ENCODE results near the gene TMEM213. TPM values are rescaled to one million over a fixed set of nuclear protein-coding genes. Genes with fewer than 3 reads are reported as not detected.

The TMEM213 gene
- total RNA-seq, 1 experiment from 2014 or later = not detected

DNA sequence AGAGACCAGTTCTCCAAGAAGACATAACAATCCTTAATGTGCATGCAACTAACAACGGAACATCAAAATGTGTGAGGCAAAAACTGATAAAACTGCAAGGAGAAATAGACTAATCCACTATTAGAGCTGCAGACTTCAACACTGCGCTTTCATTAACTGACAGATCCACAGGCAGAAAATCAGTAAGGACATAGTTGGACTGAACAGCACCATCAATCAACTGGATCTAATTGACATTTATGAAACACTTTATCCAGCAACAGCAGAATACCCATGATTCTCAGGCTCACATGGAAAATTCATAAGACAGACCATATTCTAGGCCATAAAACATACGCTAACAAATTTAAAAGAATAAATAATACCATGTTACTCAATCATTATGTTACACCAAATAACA lies 21.8 kb downstream of the TMEM213 start:
- no peak for ATAC-seq
- POLR2A ChIA-PET = no interaction called here

DNA sequence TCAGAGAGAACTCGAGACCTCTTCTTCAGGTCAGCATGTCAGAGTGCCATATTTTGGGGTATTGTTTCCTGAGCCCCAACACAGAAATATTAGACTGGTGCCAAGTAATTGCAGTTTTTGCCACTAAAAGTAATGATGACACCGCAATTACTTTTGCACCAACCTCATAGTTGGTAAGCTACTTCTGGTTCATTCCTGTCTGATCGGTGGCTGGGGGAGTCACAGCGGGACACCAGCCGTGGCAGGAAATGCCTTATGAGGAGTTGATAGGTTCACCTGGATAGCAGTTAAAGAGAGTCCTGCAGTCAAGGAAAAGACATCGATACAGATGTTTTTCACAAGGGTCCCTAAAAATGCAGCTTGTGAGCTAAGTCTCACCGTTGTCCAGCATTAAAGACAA lies 24.1 kb downstream of the TMEM213 start:
- no peaks in the 10 kb centered on the region for H3K36me3 ChIP-seq (ENCODE audit: control insufficient read depth in 1 of 2, insufficient read depth in 2 of 2, low read length in 2 of 2)
- no peaks in the 10 kb centered on the region for H3K79me2 ChIP-seq (ENCODE audit: insufficient read depth, low read length)
- no peak overlapping the region for H3K4me3 ChIP-seq (replicated peaks in 1 of 2; ENCODE audit: low read depth in 1 of 2, low read length in 2 of 2)
- ChIA-PET POLR2A (no interaction called here), CTCF (no interaction called here), RAD21 (ENCODE audit: low non-redundant PET in 1 of 2, low total read pairs in 2 of 2, uncharacterized antibody in 2 of 2, unreplicated experiment in 2 of 2) (no interaction called here)
- H3K27me3 ChIP-seq (ENCODE audit: insufficient read depth, low read length) = no peaks in the 10 kb centered on the region
- no peak overlapping the region for H3K27ac ChIP-seq (ENCODE audit: low read depth, low read length)
- H3K4me2 ChIP-seq (ENCODE audit: low read length) = no peak overlapping the region
- H4K20me1 ChIP-seq (ENCODE audit: insufficient read depth) = no peaks in the 10 kb centered on the region
- no peaks in the 10 kb centered on the region for H3K9me3 ChIP-seq (ENCODE audit: control insufficient read depth in 1 of 2, insufficient read depth in 1 of 2, low read depth in 1 of 2, low read length in 2 of 2)
- intact Hi-C loops (cut with micrococcal nuclease) = no loop called here
- no peaks in the 10 kb centered on the region for H3K4me1 ChIP-seq (ENCODE audit: control insufficient read depth in 1 of 2, insufficient read depth in 2 of 2, low read length in 2 of 2)
- H3K9ac ChIP-seq (ENCODE audit: low read length) = no peak overlapping the region
- no peak for ATAC-seq
- no peak for DNase-seq (ENCODE audit: low read depth, low spot score)
- H3K9me2 ChIP-seq (ENCODE audit: insufficient read depth) = no peaks in the 10 kb centered on the region
- BruUV-seq (replicated peaks) = no TSS peak
- no peak overlapping the region for H2AFZ ChIP-seq (ENCODE audit: low read depth, low read length, poor library complexity, severe bottlenecking)
- TF ChIP-seq FOSL1 (IDR thresholded peaks at IDR 0.05; ENCODE audit: low read depth) (no peak), YY1 (IDR thresholded peaks at IDR 0.05; ENCODE audit: extremely low read depth, insufficient replicate concordance, low read depth, low read length) (no peak), POLR2A (IDR thresholded peaks at IDR 0.05; ENCODE audit: borderline replicate concordance, extremely low read depth, insufficient read depth, insufficient read length) (no peak), CEBPB (IDR thresholded peaks at IDR 0.05; ENCODE audit: low read depth) (no peak), SRF (IDR thresholded peaks at IDR 0.05; ENCODE audit: low read depth) (no peak), ZNF274 (IDR thresholded peaks at IDR 0.05; ENCODE audit: low read depth, low read length) (no peak), SIN3A (IDR thresholded peaks at IDR 0.05; ENCODE audit: low read depth) (no peak), EZH2 (IDR thresholded peaks at IDR 0.05) (no peak), POLR2AphosphoS5 (IDR thresholded peaks at IDR 0.05; ENCODE audit: low read depth, low read length) (no peak), ELF1 (IDR thresholded peaks at IDR 0.05; ENCODE audit: borderline replicate concordance, low read depth) (no peak), EGR1 (IDR thresholded peaks at IDR 0.05; ENCODE audit: low read depth) (no peak), SP1 (IDR thresholded peaks at IDR 0.05; ENCODE audit: low read depth) (no peak), ZFX (IDR thresholded peaks at IDR 0.05) (no peak), CBX3 (IDR thresholded peaks at IDR 0.05; ENCODE audit: low read depth) (no peak), RAD21 (IDR thresholded peaks at IDR 0.05; ENCODE audit: low read depth) (no peak), EZH2phosphoT487 (IDR thresholded peaks at IDR 0.05; ENCODE audit: borderline replicate concordance) (no peak), JUND (IDR thresholded peaks at IDR 0.05) (no peak)
- TF ChIP-seq, protein P1, sequence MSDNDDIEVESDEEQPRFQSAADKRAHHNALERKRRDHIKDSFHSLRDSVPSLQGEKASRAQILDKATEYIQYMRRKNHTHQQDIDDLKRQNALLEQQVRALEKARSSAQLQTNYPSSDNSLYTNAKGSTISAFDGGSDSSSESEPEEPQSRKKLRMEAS (IDR thresholded peaks at IDR 0.05) = no peak
- TF ChIP-seq, protein P2, sequence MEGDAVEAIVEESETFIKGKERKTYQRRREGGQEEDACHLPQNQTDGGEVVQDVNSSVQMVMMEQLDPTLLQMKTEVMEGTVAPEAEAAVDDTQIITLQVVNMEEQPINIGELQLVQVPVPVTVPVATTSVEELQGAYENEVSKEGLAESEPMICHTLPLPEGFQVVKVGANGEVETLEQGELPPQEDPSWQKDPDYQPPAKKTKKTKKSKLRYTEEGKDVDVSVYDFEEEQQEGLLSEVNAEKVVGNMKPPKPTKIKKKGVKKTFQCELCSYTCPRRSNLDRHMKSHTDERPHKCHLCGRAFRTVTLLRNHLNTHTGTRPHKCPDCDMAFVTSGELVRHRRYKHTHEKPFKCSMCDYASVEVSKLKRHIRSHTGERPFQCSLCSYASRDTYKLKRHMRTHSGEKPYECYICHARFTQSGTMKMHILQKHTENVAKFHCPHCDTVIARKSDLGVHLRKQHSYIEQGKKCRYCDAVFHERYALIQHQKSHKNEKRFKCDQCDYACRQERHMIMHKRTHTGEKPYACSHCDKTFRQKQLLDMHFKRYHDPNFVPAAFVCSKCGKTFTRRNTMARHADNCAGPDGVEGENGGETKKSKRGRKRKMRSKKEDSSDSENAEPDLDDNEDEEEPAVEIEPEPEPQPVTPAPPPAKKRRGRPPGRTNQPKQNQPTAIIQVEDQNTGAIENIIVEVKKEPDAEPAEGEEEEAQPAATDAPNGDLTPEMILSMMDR (IDR thresholded peaks at IDR 0.05 in 2 of 3, conservative IDR thresholded peaks at IDR 0.05 in 1 of 3; ENCODE audit: borderline replicate concordance in 1 of 3, insufficient read depth in 1 of 3, low read depth in 2 of 3, low read length in 2 of 3) = no peak

More for the DNA sequence above, 21.8 kb downstream of the TMEM213 start:
- Histone ChIP-seq H3K79me2 (ENCODE audit: insufficient read depth, low read length) (no peaks in the 10 kb centered on the region), H3K4me2 (ENCODE audit: low read length) (no peak overlapping the region), H3K9me3 (ENCODE audit: control insufficient read depth in 1 of 2, insufficient read depth in 1 of 2, low read depth in 1 of 2, low read length in 2 of 2) (no peaks in the 10 kb centered on the region), H3K9ac (ENCODE audit: low read length) (no peak overlapping the region), H3K27ac (ENCODE audit: low read depth, low read length) (no peak overlapping the region), H3K9me2 (ENCODE audit: insufficient read depth) (no peaks in the 10 kb centered on the region), H4K20me1 (ENCODE audit: insufficient read depth) (no peaks in the 10 kb centered on the region), H3K4me3 (replicated peaks in 1 of 2; ENCODE audit: low read depth in 1 of 2, low read length in 2 of 2) (no peak overlapping the region), H3K27me3 (ENCODE audit: insufficient read depth, low read length) (no peaks in the 10 kb centered on the region), H3K4me1 (ENCODE audit: control insufficient read depth in 1 of 2, insufficient read depth in 2 of 2, low read length in 2 of 2) (no peaks in the 10 kb centered on the region), H2AFZ (ENCODE audit: low read depth, low read length, poor library complexity, severe bottlenecking) (no peak overlapping the region), H3K36me3 (ENCODE audit: control insufficient read depth in 1 of 2, insufficient read depth in 2 of 2, low read length in 2 of 2) (no peaks in the 10 kb centered on the region)
- no TSS peak for BruUV-seq (replicated peaks)
- RAD21 ChIA-PET (ENCODE audit: low non-redundant PET in 1 of 2, low total read pairs in 2 of 2, uncharacterized antibody in 2 of 2, unreplicated experiment in 2 of 2) = no interaction called here
- intact Hi-C loops (cut with micrococcal nuclease) = no loop called here
- CTCF ChIA-PET = no interaction called here
- DNase-seq (ENCODE audit: low read depth, low spot score) = no peak
- TF ChIP-seq ZFX (IDR thresholded peaks at IDR 0.05) (no peak), EZH2 (IDR thresholded peaks at IDR 0.05) (no peak), YY1 (IDR thresholded peaks at IDR 0.05; ENCODE audit: extremely low read depth, insufficient replicate concordance, low read depth, low read length) (no peak), ELF1 (IDR thresholded peaks at IDR 0.05; ENCODE audit: borderline replicate concordance, low read depth) (no peak), FOSL1 (IDR thresholded peaks at IDR 0.05; ENCODE audit: low read depth) (no peak), SRF (IDR thresholded peaks at IDR 0.05; ENCODE audit: low read depth) (no peak), EZH2phosphoT487 (IDR thresholded peaks at IDR 0.05; ENCODE audit: borderline replicate concordance) (no peak), CBX3 (IDR thresholded peaks at IDR 0.05; ENCODE audit: low read depth) (no peak)
